Measurements from ENCODE around the gene APBB2.

DNA sequence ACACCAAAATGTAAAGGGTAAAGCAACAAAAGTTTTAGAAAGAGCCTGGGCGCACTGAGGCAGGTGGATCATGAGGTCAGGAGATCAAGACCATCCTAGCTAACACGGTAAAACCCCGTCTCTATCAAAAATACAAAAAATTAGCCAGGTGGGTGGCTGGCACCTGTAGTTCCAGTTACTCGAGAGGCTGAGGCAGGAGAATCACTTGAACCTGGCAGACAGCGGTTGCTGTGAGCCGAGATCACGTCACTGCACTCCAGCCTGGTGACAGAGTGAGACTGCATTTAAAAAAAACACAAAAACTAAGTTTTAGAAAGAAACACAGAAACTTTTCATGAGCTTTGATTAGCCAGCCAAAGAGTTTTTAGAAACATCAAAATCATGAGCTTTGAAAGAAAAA, 76.5 kb downstream of the APBB2 start:
- TF ChIP-seq, protein P1, sequence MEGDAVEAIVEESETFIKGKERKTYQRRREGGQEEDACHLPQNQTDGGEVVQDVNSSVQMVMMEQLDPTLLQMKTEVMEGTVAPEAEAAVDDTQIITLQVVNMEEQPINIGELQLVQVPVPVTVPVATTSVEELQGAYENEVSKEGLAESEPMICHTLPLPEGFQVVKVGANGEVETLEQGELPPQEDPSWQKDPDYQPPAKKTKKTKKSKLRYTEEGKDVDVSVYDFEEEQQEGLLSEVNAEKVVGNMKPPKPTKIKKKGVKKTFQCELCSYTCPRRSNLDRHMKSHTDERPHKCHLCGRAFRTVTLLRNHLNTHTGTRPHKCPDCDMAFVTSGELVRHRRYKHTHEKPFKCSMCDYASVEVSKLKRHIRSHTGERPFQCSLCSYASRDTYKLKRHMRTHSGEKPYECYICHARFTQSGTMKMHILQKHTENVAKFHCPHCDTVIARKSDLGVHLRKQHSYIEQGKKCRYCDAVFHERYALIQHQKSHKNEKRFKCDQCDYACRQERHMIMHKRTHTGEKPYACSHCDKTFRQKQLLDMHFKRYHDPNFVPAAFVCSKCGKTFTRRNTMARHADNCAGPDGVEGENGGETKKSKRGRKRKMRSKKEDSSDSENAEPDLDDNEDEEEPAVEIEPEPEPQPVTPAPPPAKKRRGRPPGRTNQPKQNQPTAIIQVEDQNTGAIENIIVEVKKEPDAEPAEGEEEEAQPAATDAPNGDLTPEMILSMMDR (IDR thresholded peaks at IDR 0.05) = no peak
- no peak for TF ChIP-seq POLR2A (IDR thresholded peaks at IDR 0.05)
